OCI-LY3 (cell line): ENCODE measurements around the gene PPP1R1C.

Experiments
- H2AFZ ChIP-seq: fragments of 200-600, 300-600 bp; shearing (Covaris generic); 2 replicates; pipeline ENCODE4 v1.6.0; 2014; ENCODE audit warnings: antibody characterized with exemption, low read depth, low read length
- H3K27ac ChIP-seq: fragments of 200-600, 300-600 bp; sonication (generic); 2 replicates; pipeline ENCODE4 v1.5.1; 2014; ENCODE audit warnings: mild to moderate bottlenecking, low read length, moderate library complexity, mixed read lengths
- H3K27me3 ChIP-seq: fragments of 200-600, 300-600 bp; sonication (generic); 2 replicates; pipeline ENCODE4 v1.6.1; 2014; ENCODE audit warnings: low read depth, low read length, mixed read lengths
- H3K36me3 ChIP-seq: fragments of 200-600, 300-600 bp; sonication (generic); replicated peaks from 2 replicates; pipeline ENCODE3; 2014; ENCODE audit warnings: low read depth, low read length, mixed read lengths
- H3K4me1 ChIP-seq: fragments of 300-600, 200-600 bp; sonication (generic); 2 replicates; pipeline ENCODE4 v1.6.1; 2014; ENCODE audit warnings: low read length, mixed read lengths
- H3K4me2 ChIP-seq: fragments of 200-600, 300-600 bp; sonication (generic); 2 replicates; pipeline ENCODE4 v1.6.1; 2014; ENCODE audit warnings: low read length, mixed read lengths
- H3K4me3 ChIP-seq: fragments of 300-600, 200-600 bp; sonication (generic); 2 replicates; pipeline ENCODE4 v1.5.1; 2014; ENCODE audit warnings: antibody characterized with exemption, mild to moderate bottlenecking, low read length, moderate library complexity
- H3K79me2 ChIP-seq: fragments of 300-600, 200-600 bp; shearing (Covaris generic); 2 replicates; pipeline ENCODE4 v1.6.1; 2014; ENCODE audit warnings: mild to moderate bottlenecking, low read length, mixed read lengths
- H3K9ac ChIP-seq: fragments of 300-600, 200-600 bp; shearing (Covaris generic); 2 replicates; pipeline ENCODE4 v1.6.0; 2014; ENCODE audit warnings: mild to moderate bottlenecking, low read length, moderate library complexity
- H3K9me3 ChIP-seq: fragments of 200-600, 300-600 bp; shearing (Covaris generic); 2 replicates; pipeline ENCODE4 v1.6.1; 2014; ENCODE audit warnings: low read length, mixed read lengths; ENCODE audit not compliant: insufficient read depth
- H4K20me1 ChIP-seq: fragments of 200-600, 300-600 bp; sonication (generic); 2 replicates; pipeline ENCODE4 v1.6.1; 2016; ENCODE audit warnings: low read length, mixed read lengths; ENCODE audit not compliant: insufficient read depth
- EZH2phosphoT487 ChIP-seq: fragments of 200-600 bp; shearing (Covaris generic); IDR thresholded peaks from 2 replicates; pipeline ENCODE4 v1.6.1; 2018; ENCODE audit warnings: antibody characterized with exemption, mixed run types, low read depth
- TF ChIP-seq, protein P1 (sequence below): fragments of 200-600, 300-600 bp; sonication (generic); IDR thresholded peaks from 2 replicates; pipeline ENCODE4 v1.5.1; 2014; ENCODE audit warnings: antibody characterized with exemption, low read length, low read depth

The PPP1R1C gene

DNA sequence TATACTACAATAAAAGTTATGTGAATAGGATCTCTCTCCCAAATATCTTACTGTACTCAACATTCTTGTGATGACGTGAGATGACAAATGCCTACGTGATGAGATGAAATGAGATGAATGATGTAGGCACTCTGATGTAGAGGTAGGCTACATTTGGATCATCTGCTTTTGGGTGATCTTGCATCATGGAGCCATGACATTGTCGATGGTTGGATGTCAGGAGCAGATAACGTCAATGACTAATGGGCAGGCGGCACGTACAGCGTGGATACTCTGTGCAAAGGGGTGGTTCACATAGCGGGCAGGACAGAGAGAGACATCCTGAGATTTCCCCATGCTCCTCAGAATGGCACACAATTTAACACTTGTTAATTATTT lies 40.8 kb upstream of the PPP1R1C start:
- Histone ChIP-seq H3K27me3 (no peaks in the 10 kb centered on the region), H3K9me3 (no peaks in the 10 kb centered on the region), H3K36me3 (no peaks in the 10 kb centered on the region), H3K9ac (no peak overlapping the region), H2AFZ (no peak overlapping the region), H3K4me2 (no peak overlapping the region), H3K4me3 (no peak overlapping the region), H3K79me2 (no peaks in the 10 kb centered on the region), H3K4me1 (peaks cover 8% of the 10 kb centered on the region), H4K20me1 (no peaks in the 10 kb centered on the region), H3K27ac (no peak overlapping the region)
- TF ChIP-seq, protein P1, sequence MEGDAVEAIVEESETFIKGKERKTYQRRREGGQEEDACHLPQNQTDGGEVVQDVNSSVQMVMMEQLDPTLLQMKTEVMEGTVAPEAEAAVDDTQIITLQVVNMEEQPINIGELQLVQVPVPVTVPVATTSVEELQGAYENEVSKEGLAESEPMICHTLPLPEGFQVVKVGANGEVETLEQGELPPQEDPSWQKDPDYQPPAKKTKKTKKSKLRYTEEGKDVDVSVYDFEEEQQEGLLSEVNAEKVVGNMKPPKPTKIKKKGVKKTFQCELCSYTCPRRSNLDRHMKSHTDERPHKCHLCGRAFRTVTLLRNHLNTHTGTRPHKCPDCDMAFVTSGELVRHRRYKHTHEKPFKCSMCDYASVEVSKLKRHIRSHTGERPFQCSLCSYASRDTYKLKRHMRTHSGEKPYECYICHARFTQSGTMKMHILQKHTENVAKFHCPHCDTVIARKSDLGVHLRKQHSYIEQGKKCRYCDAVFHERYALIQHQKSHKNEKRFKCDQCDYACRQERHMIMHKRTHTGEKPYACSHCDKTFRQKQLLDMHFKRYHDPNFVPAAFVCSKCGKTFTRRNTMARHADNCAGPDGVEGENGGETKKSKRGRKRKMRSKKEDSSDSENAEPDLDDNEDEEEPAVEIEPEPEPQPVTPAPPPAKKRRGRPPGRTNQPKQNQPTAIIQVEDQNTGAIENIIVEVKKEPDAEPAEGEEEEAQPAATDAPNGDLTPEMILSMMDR = no peak
- no peak for TF ChIP-seq EZH2phosphoT487

DNA sequence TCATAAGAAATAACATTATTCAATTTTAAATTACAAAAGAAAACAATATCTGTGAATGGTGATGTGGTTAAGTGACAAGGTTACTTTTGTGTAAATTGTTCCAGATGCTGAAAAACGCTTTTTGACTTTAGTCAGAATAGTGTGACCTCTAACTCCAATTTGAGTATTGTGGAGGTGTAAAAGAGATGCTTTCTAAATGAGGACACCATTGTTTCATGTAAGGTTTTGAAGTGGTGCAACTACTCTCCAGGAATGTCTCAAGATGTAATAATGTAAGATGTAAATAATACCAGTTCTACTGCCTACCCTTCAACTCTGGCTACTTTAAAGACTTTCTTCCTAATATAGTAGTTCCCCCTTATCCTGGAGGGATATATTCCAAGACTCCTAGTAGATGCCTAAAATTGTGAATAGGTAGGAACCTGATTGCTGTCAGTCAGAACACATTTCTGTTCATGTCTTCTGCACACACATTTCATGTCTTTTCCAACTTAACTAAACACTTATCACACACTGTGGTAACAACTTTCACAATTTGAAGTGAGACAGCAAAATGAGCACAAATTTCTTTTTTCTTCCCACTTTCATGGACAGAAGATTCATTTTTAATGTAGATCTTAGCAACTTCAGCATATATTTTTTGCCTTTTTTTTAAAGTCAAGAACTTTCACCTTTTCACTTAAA lies 39.1 kb upstream of the PPP1R1C start:
- H3K9me3 ChIP-seq = no peaks in the 10 kb centered on the region
- H3K79me2 ChIP-seq = no peaks in the 10 kb centered on the region
- peaks cover 8% of the 10 kb centered on the region for H3K4me1 ChIP-seq
- H3K27ac ChIP-seq = no peak overlapping the region
- H3K4me3 ChIP-seq = no peak overlapping the region
- no peak overlapping the region for H2AFZ ChIP-seq
- H3K9ac ChIP-seq = no peak overlapping the region
- no peaks in the 10 kb centered on the region for H3K36me3 ChIP-seq
- H3K27me3 ChIP-seq = no peaks in the 10 kb centered on the region
- no peak overlapping the region for H3K4me2 ChIP-seq
- H4K20me1 ChIP-seq = no peaks in the 10 kb centered on the region
- no peak for TF ChIP-seq EZH2phosphoT487
- TF ChIP-seq, protein P1 = no peak

DNA sequence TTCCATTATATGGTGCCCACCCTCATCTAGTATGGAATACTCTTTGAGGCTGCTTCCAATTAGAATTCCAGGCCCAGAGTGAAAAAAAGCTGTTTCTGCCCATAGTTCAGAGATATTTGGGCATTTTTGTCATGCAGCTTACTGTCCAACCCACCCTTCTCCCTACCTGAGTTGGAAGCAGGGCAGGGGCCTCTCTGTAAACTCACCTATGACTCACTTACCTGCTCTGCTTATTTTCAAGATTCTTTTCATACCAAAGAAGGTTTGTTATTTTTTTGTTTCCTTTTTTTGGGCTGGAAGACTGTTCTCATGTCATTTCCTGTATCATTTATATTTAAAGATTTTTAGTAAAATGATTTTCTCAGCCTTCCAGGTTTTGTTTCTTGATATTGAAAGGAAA lies 38.4 kb upstream of the PPP1R1C start:
- no peak overlapping the region for H3K4me3 ChIP-seq
- no peaks in the 10 kb centered on the region for H3K9me3 ChIP-seq
- H4K20me1 ChIP-seq = no peaks in the 10 kb centered on the region
- no peak for TF ChIP-seq EZH2phosphoT487
- TF ChIP-seq, protein P1 = no peak
- H3K27ac ChIP-seq = no peak overlapping the region
- H3K4me1 ChIP-seq = peaks cover 8% of the 10 kb centered on the region
- H3K4me2 ChIP-seq = no peak overlapping the region
- no peak overlapping the region for H3K9ac ChIP-seq
- no peak overlapping the region for H2AFZ ChIP-seq
- no peaks in the 10 kb centered on the region for H3K36me3 ChIP-seq
- no peaks in the 10 kb centered on the region for H3K79me2 ChIP-seq
- H3K27me3 ChIP-seq = no peaks in the 10 kb centered on the region

DNA sequence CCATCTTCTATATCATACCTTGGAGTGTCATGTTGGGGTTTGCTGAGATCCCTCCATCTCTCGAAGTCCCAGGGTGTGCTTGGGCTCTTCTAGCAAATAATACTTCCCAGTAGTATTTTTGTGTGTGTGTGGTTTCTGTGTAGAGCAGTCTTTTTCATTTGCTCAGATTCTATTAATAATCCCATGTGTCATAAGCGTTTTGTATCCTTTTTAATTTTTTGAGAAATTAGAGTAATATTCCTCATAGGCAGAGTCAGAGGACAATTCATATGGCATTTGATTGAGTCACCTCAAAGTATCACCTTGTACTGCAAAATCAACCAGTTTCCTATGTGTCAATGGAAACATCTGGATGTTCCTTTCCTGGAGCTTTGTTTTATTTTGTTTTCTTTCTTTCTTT lies 37.4 kb upstream of the PPP1R1C start:
- Histone ChIP-seq H3K9ac (no peak overlapping the region), H3K4me1 (no peaks in the 10 kb centered on the region), H3K79me2 (no peaks in the 10 kb centered on the region), H4K20me1 (no peaks in the 10 kb centered on the region), H3K4me3 (no peak overlapping the region), H2AFZ (no peak overlapping the region), H3K9me3 (no peaks in the 10 kb centered on the region), H3K4me2 (no peak overlapping the region), H3K27ac (no peak overlapping the region), H3K27me3 (no peaks in the 10 kb centered on the region), H3K36me3 (no peaks in the 10 kb centered on the region)
- no peak for TF ChIP-seq EZH2phosphoT487
- TF ChIP-seq, protein P1 = no peak
